Activated CD4-positive, alpha-beta memory T cell treated with anti-CD3 and anti-CD28 coated beads for 36 hours (primary cell): ENCODE measurements around the gene IL1R1. TPM values are rescaled to one million over a fixed set of nuclear protein-coding genes. Genes with fewer than 3 reads are reported as not detected.

Experiments used
- CTCF ChIA-PET: fragments of 350-600 bp; sonication (Branson Sonifier 250); formaldehyde crosslinking; loops from one replicate; lab custom pipeline; 2021; ENCODE audit warnings: antibody characterized with exemption, inconsistent platforms; lab: Charles Lee
- POLR2A ChIA-PET: fragments of 350-600 bp; sonication (Branson Sonifier 250); formaldehyde crosslinking; loops from one replicate; lab custom pipeline; 2021; ENCODE audit warnings: antibody characterized with exemption; lab: Charles Lee
- DNase-seq: peaks from one replicate; pipeline ENCODE4 v3.0.0-alpha.2; 2020
- H3K27ac Mint-ChIP-seq: one replicate; pipeline ENCODE4 v1.8.0; 2021; ENCODE audit warnings: mixed read lengths
- H3K27me3 Mint-ChIP-seq: one replicate; pipeline ENCODE4 v1.8.0; 2021; ENCODE audit warnings: mixed read lengths
- H3K36me3 Mint-ChIP-seq: one replicate; pipeline ENCODE4 v1.8.0; 2021; ENCODE audit warnings: mixed read lengths
- H3K4me1 Mint-ChIP-seq: one replicate; pipeline ENCODE4 v1.8.0; 2021; ENCODE audit warnings: low read depth, mixed read lengths
- H3K4me3 Mint-ChIP-seq: one replicate; pipeline ENCODE4 v1.8.0; 2021; ENCODE audit warnings: mild to moderate bottlenecking, mixed read lengths
- H3K9me3 Mint-ChIP-seq: one replicate; pipeline ENCODE4 v1.8.0; 2021; ENCODE audit warnings: mixed read lengths
- intact Hi-C: fragments of 100-400 bp; cut with micrococcal nuclease; formaldehyde crosslinking; loops from one replicate; pipeline ENCODE4 v1.15.1; 2023
- total RNA-seq, 2 experiments: library from RNA; stranded (reverse); gene quantifications; one replicate each; pipeline ENCODE4 v1.2.3, GENCODE V29; 2021

IL1R1 gene
- total RNA-seq, 2 experiments from 2014 or later = 20.3 to 20.4 TPM

GRCh38 chr2:102140377-102140776 lies 2.2 kb upstream of the IL1R1 start:
- Mint-ChIP-seq H3K27ac (peak overlapping the region; percentile 39), H3K27me3 (peaks cover 31% of the 10 kb centered on the region), H3K4me1 (peaks cover 61% of the 10 kb centered on the region), H3K36me3 (peaks cover 46% of the 10 kb centered on the region), H3K4me3 (no peak overlapping the region), H3K9me3 (peaks cover 38% of the 10 kb centered on the region)
- ChIA-PET POLR2A (interaction anchor here (1.0 kb wide), 1 partner anchor 22 kb away, joined by 3 read pairs; no protein-coding TSS in a partner anchor), CTCF (interaction anchor here (0.9 to 2.7 kb wide), 3 partner anchors 100 to 134 kb away, joined by 3 to 9 read pairs (median 3); no protein-coding TSS in a partner anchor)
- intact Hi-C loops = no loop called here
- no peak for DNase-seq

DNA sequence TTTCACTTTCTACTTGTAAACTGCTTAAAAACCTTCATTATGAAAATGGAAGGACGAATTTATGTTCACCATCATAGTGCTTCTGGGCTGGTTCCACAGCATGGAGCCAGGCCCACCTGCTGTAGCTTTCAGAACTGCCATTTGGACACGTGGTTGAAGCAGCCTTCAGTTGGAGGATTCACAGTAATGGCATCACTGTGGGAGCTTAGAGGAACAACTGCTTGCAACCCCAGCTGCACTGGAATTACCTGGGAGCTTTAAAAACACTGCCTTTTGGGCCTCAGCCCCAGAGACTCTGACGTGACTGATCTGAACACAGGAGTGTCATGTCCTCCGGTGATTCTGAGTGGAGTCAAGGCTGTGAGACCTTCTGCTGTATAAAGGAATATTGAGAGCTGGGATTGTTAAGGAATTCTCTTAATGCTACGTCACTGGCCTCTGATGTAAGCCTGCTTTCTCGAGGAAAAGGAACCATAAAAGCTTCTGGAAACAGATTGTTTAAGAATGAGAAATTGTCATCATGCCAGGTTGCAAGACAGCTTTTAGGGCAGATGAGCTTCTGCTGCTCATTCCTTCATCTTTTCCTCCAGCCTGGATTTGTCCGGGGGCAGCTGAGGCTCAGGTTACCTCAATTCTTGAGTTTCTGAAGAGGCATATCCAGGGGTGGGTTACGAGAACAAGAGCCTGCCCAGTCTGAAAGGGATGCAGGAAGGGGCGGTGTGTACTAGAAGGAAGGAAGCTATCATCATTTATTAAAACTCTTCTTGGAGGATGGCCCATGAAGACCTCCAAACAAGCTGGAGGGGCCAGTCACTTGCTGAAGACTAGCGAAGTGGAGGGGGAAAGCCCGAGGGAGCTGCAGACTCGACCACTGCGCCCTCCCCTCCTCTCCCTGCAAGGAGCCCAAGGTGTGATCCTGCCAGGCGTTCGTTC lies 1.3 kb upstream of the IL1R1 start:
- Mint-ChIP-seq H3K27me3 (peaks cover 31% of the 10 kb centered on the region), H3K4me1 (peaks cover 55% of the 10 kb centered on the region), H3K36me3 (peaks cover 53% of the 10 kb centered on the region), H3K4me3 (peak overlapping the region; percentile 68), H3K27ac (peak overlapping the region; percentile 53), H3K9me3 (peaks cover 46% of the 10 kb centered on the region)
- ChIA-PET POLR2A (interaction anchor here (0.7 to 2.1 kb wide), 9 partner anchors 13 to 142 kb away, joined by 3 to 5 read pairs (median 3); no protein-coding TSS in a partner anchor), CTCF (interaction anchor here (0.6 to 2.7 kb wide), 5 partner anchors 99 to 141 kb away, joined by 3 to 9 read pairs (median 5); no protein-coding TSS in a partner anchor)
- no peak for DNase-seq
- intact Hi-C loops = no loop called here

GRCh38 chr2:102142829-102143449 lies 393 bp downstream of the IL1R1 start:
- DNase-seq = no peak
- peaks cover 65% of the 10 kb centered on the region for H3K36me3 Mint-ChIP-seq
- H3K27ac Mint-ChIP-seq = peak overlapping the region; percentile 88
- H3K4me3 Mint-ChIP-seq = peak overlapping the region; percentile 81
- peaks cover 31% of the 10 kb centered on the region for H3K27me3 Mint-ChIP-seq
- ChIA-PET POLR2A (interaction anchor here (1.2 to 2.1 kb wide), 3 partner anchors 15 to 109 kb away, joined by 3 to 5 read pairs (median 3); no protein-coding TSS in a partner anchor), CTCF (interaction anchor here (1.1 to 2.7 kb wide), 4 partner anchors 14 to 137 kb away, joined by 3 to 9 read pairs (median 4); no protein-coding TSS in a partner anchor)
- intact Hi-C loops = no loop called here
- H3K4me1 Mint-ChIP-seq = peaks cover 53% of the 10 kb centered on the region
- peaks cover 54% of the 10 kb centered on the region for H3K9me3 Mint-ChIP-seq

DNA sequence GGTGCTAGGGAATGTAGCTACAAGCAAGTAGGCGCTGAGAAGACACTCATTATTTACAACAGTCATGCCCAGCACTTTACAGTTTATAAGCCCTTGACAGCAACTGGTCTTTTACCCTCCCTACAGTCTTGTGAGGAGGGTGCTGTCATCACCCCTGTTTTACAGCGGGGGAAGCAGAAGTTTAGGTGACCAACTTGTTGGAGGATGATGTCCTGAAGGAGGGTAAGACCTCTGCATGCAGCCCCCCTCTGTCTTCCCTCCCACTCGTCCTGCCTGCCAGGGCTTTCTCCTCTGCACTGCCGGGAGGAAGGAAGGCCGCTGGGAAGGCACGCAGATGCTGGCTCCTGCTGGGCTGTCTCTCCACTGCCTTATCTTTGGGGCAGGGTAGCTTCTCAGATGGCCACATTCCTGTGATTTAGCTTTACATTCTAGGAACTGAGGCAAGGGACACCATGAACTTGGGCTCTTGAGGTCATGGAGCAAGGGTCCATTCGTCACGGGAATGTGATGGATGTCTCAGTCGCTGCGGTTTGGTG lies 972 bp downstream of the IL1R1 start:
- Mint-ChIP-seq H3K27ac (peak overlapping the region; percentile 88), H3K27me3 (peaks cover 31% of the 10 kb centered on the region), H3K36me3 (peaks cover 70% of the 10 kb centered on the region), H3K4me3 (peak overlapping the region; percentile 81), H3K4me1 (peaks cover 53% of the 10 kb centered on the region), H3K9me3 (peaks cover 59% of the 10 kb centered on the region)
- intact Hi-C loops = no loop called here
- no peak for DNase-seq
- ChIA-PET CTCF (interaction anchor here (1.2 to 2.7 kb wide), 2 partner anchors 15 to 137 kb away, joined by 3 to 9 read pairs; no protein-coding TSS in a partner anchor), POLR2A (interaction anchor here (2.1 kb wide), 1 partner anchor 15 kb away, joined by 5 read pairs; no protein-coding TSS in a partner anchor)

GRCh38 chr2:102144128-102144527 lies 1.6 kb downstream of the IL1R1 start:
- no peak for DNase-seq
- peaks cover 53% of the 10 kb centered on the region for H3K4me1 Mint-ChIP-seq
- peaks cover 76% of the 10 kb centered on the region for H3K36me3 Mint-ChIP-seq
- H3K9me3 Mint-ChIP-seq = peaks cover 66% of the 10 kb centered on the region
- ChIA-PET CTCF (no interaction called here), POLR2A (no interaction called here)
- peak overlapping the region; percentile 81 for H3K4me3 Mint-ChIP-seq
- peak overlapping the region; percentile 88 for H3K27ac Mint-ChIP-seq
- intact Hi-C loops = no loop called here
- peaks cover 31% of the 10 kb centered on the region for H3K27me3 Mint-ChIP-seq

DNA sequence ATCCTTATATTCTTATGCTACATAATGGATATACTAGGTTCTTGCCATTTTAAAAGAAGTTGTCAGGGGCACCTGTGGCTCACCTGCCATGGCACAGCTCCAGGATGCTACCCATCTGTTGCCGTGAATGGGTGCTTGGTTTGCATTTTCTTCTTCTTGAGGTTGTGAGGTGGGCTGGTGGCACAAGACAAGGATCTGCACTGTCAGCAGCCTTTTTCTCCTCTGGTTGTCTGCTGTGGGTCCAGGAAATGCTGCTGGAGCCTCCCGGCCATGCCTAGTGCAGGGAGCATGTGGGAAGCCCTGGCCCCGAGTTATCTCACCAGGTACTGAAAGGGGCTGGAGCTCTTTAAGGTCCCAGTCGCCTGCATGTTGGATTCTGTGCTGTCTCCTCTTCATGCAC lies 2.6 kb downstream of the IL1R1 start:
- peak overlapping the region; percentile 1 for H3K27ac Mint-ChIP-seq
- peaks cover 30% of the 10 kb centered on the region for H3K27me3 Mint-ChIP-seq
- peaks cover 67% of the 10 kb centered on the region for H3K9me3 Mint-ChIP-seq
- ChIA-PET POLR2A (no interaction called here), CTCF (interaction anchor here (1.0 kb wide), 1 partner anchor 21 kb away, joined by 4 read pairs; no protein-coding TSS in a partner anchor)
- DNase-seq = no peak
- peaks cover 43% of the 10 kb centered on the region for H3K4me1 Mint-ChIP-seq
- H3K4me3 Mint-ChIP-seq = no peak overlapping the region
- H3K36me3 Mint-ChIP-seq = peaks cover 76% of the 10 kb centered on the region
- intact Hi-C loops = no loop called here

- ChIA-PET CTCF (interaction anchor here (0.6 to 1.0 kb wide), 2 partner anchors 20 to 70 kb away, joined by 3 to 4 read pairs; no protein-coding TSS in a partner anchor), POLR2A (no interaction called here)
- Mint-ChIP-seq H3K36me3 (peaks cover 80% of the 10 kb centered on the region), H3K27me3 (peaks cover 26% of the 10 kb centered on the region), H3K9me3 (peaks cover 69% of the 10 kb centered on the region), H3K4me1 (peaks cover 39% of the 10 kb centered on the region), H3K27ac (peak overlapping the region; percentile 18), H3K4me3 (no peak overlapping the region)
- intact Hi-C loops = no loop called here
- no peak for DNase-seq
Measured at GRCh38 chr2:102145934-102146333, 3.4 kb downstream of the IL1R1 start.

DNA sequence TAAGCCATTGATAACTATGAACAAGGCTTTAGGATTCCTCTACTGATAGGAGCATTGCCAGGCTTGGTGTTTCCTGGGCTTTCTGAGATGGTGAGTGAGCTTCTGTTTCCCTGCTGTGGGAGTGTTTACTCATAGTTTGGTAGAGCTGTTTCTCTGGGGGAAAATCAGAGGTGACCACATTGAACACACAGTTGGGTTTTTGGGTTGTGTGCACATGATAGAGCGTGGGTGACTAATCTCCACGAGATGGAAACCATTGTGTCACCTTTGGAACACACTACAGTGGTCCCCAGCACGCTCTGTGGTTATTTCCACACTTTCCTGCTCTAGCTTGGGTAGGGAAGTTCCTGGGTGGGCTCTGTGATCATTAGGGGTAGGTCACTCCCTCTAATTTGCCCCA lies 5.4 kb downstream of the IL1R1 start:
- H3K27ac Mint-ChIP-seq = peak overlapping the region; percentile 79
- peaks cover 68% of the 10 kb centered on the region for H3K9me3 Mint-ChIP-seq
- ChIA-PET CTCF (interaction anchor here (0.5 to 3.1 kb wide), 6 partner anchors 86 to 188 kb away, joined by 3 to 19 read pairs (median 4); no protein-coding TSS in a partner anchor), POLR2A (interaction anchor here (1.0 to 1.7 kb wide), 8 partner anchors 9 to 149 kb away, joined by 3 to 11 read pairs (median 6); no protein-coding TSS in a partner anchor)
- peak; percentile 82 for DNase-seq
- intact Hi-C loops = loop anchor here (1.0 kb wide), 2 partner anchors 11 to 147 kb away; no protein-coding TSS in a partner anchor
- H3K4me1 Mint-ChIP-seq = peaks cover 31% of the 10 kb centered on the region
- peaks cover 11% of the 10 kb centered on the region for H3K27me3 Mint-ChIP-seq
- H3K36me3 Mint-ChIP-seq = peaks cover 82% of the 10 kb centered on the region
- peak overlapping the region; percentile 3 for H3K4me3 Mint-ChIP-seq

- intact Hi-C loops = no loop called here
- POLR2A ChIA-PET = interaction anchor here (0.6 to 1.2 kb wide), 2 partner anchors 12 to 116 kb away, joined by 3 read pairs; no protein-coding TSS in a partner anchor
- H3K4me3 Mint-ChIP-seq = no peak overlapping the region
- H3K9me3 Mint-ChIP-seq = peaks cover 54% of the 10 kb centered on the region
- peaks cover 78% of the 10 kb centered on the region for H3K36me3 Mint-ChIP-seq
- H3K27me3 Mint-ChIP-seq = peaks cover under 1% of the 10 kb centered on the region
- H3K27ac Mint-ChIP-seq = peak overlapping the region; percentile 14
- CTCF ChIA-PET = interaction anchor here (1.4 to 3.1 kb wide), 3 partner anchors 91 to 294 kb away, joined by 4 to 19 read pairs (median 13); no protein-coding TSS in a partner anchor
- no peak for DNase-seq
- peaks cover 26% of the 10 kb centered on the region for H3K4me1 Mint-ChIP-seq
Measured at GRCh38 chr2:102149243-102149642, 6.7 kb downstream of the IL1R1 start.

DNA sequence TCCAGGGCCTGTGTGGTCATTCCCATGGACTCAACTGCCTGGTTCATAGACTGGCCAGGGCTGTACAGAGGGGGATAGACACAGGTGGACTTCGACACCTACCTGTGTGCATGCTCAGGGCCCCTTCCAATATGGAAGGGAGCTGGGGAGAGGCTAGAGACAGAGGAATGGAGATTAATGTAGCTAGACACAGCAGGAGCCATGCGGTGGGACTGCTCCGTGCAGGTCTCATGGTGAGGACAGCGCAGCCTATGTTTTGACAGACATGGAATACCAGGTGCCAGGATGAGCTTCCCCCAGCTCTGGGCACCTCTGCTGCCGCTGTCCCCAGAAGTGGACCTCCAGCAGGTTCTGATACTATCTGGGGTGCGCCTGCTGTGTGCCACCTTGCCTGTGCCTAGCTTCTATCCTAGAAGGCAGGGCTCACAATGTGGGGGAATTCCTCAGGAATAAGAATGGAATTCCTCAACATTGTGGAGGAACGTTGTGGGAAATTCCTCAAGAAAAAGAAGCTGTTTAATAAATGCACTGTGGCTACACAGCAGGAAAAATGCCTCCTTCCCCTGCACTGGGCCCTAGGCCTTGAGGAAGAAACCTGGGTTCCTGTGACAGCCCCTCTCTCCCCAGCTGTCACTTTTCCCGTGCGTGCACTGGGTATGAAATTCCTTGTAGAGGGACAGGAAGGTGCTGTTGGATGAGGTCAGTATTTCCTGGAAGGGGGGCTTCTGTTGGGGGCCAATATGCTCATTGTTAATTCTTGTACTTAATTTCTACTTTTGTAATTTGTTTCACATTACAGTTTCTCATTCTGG lies 7.3 kb downstream of the IL1R1 start:
- Mint-ChIP-seq H3K4me1 (peaks cover 25% of the 10 kb centered on the region), H3K27ac (peak overlapping the region; percentile 14), H3K27me3 (no peaks in the 10 kb centered on the region), H3K9me3 (peaks cover 49% of the 10 kb centered on the region), H3K4me3 (no peak overlapping the region), H3K36me3 (peaks cover 77% of the 10 kb centered on the region)
- intact Hi-C loops = no loop called here
- no peak for DNase-seq
- ChIA-PET CTCF (interaction anchor here (1.4 to 3.1 kb wide), 2 partner anchors 130 to 293 kb away, joined by 4 to 19 read pairs; no protein-coding TSS in a partner anchor), POLR2A (interaction anchor here (0.6 to 1.2 kb wide), 2 partner anchors 13 to 117 kb away, joined by 3 read pairs; no protein-coding TSS in a partner anchor)
